Spleen (tissue), 7 donors: ENCODE results near the gene AGBL3.

Experiments used
- CTCF ChIP-seq, 11 experiments: fragments of 200-600 bp in 7 of 11; fragments of 450-650 bp in 4 of 11; sonication (generic) in 4 of 11; IDR thresholded peaks in 8 of 11; conservative IDR thresholded peaks in 3 of 11; 1 replicate in 7 of 11; 2 replicates in 4 of 11; pipeline versions ENCODE4 v1.4.0 to v1.8.0; 2016 to 2021; ENCODE audit warnings: antibody characterized with exemption in 11 of 11, inconsistent platforms in 4 of 11, mild to moderate bottlenecking in 1 of 11
- POLR2A ChIP-seq, 3 donors: fragments of 450-650 bp; IDR thresholded peaks; one replicate each; pipeline ENCODE4 v1.5.1; 2017; ENCODE audit warnings: antibody characterized with exemption in 3 of 3, mild to moderate bottlenecking in 1 of 3
- donor health status: DM: no; HTN: no; CAD: no; lungs with moderate emphysema.
- donor health status: DM: no; HTN: no; CAD: no.
- donor health status: DM: no; HTN: no; CAD: no.

DNA sequence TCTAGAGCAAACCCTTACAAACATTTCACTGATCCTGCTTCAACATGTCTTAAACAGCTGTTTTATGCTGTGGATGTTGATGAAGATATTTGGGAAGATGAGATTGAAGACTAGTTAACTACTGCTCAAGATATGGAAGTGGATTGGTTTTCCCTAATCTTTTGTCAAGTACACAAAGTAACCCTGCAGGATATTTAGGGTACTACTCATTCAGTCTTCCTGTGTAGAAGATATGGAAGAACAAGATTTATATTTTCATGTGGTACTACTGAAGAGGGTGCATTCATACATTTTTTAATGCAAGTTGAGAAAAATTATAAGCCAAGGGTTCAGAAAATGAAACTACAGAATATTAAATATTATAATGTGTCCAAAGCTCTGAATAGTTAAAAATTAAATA lies 143.3 kb downstream of the AGBL3 start:
- no peak for TF ChIP-seq POLR2A (IDR thresholded peaks at IDR 0.05)
- no peak for TF ChIP-seq CTCF (IDR thresholded peaks at IDR 0.05 in 8 of 11, conservative IDR thresholded peaks at IDR 0.05 in 3 of 11)
